Renal cortical epithelial cell (primary cell): ENCODE results near the gene KIF26B. TPM values are rescaled to one million over a fixed set of nuclear protein-coding genes. Genes with fewer than 3 reads are reported as not detected.

Experiments used
- DNase-seq: peaks from one replicate; pipeline ENCODE4 v3.0.0-alpha.2; 2011; ENCODE audit warnings: low read depth
- total RNA-seq: library from RNA; depleted of rRNA; stranded (reverse); fragments of >200 nt; gene quantifications from 2 replicates; pipeline ENCODE4 v1.2.3, GENCODE V29; 2014

The KIF26B gene
- total RNA-seq, 1 donor from 2014 or later: 19.4 TPM

- DNase-seq: no peak
Measured at GRCh38 chr1:245749053-245749452, 594.3 kb downstream of the KIF26B start.

GRCh38 chr1:245750261-245750660 is 595.5 kb downstream of the KIF26B start:
- DNase-seq: no peak

- DNase-seq: peak; percentile 21
Measured at GRCh38 chr1:245751116-245751515, 596.3 kb downstream of the KIF26B start.

- DNase-seq: no peak
Measured at GRCh38 chr1:245751726-245752470, 597.1 kb downstream of the KIF26B start.

GRCh38 chr1:245752561-245752960 is 597.8 kb downstream of the KIF26B start:
- no peak for DNase-seq

GRCh38 chr1:245753807-245754206 is 599.0 kb downstream of the KIF26B start:
- no peak for DNase-seq

GRCh38 chr1:245754463-245754961 is 599.7 kb downstream of the KIF26B start:
- DNase-seq: no peak
